SKM-1 (cell line): ENCODE measurements around the gene CIAO2B.
"Not testable (repeated sequence)": the region's sequence is repeated elsewhere in the genome, so short reads cannot be mapped to it uniquely, and the experiment has no call there.

Experiments used
- DNase-seq: peaks from one replicate; lab custom pipeline; 2025; ENCODE audit not compliant: unreplicated experiment; lab: John Stamatoyannopoulos, UW

Gene CIAO2B

GRCh38 chr16:66939366-66939765, 5.2 kb upstream of the CIAO2B start:
- DNase-seq = no peak

GRCh38 chr16:66937725-66938337, 3.6 kb upstream of the CIAO2B start:
- DNase-seq = no peak

- no peak for DNase-seq
Measured at GRCh38 chr16:66936889-66937554, 2.8 kb upstream of the CIAO2B start.

GRCh38 chr16:66936462-66936861, 2.3 kb upstream of the CIAO2B start:
- DNase-seq = no peak

GRCh38 chr16:66935314-66936011, 1.3 kb upstream of the CIAO2B start, which contains the start of gene CES2:
Gene CES2 (plus strand): TSS chr16:66935516. CDS start chr16:66935636, 120 bp downstream.
- DNase-seq = no peak

- not testable (repeated sequence) for DNase-seq
Measured at GRCh38 chr16:66934839-66935313, 674 bp upstream of the CIAO2B start.

- no peak for DNase-seq
Measured at GRCh38 chr16:66933776-66934137, 445 bp downstream of the CIAO2B start.

- DNase-seq = no peak
Measured at GRCh38 chr16:66932076-66932475, 2.1 kb downstream of the CIAO2B start.

GRCh38 chr16:66931665-66932064, 2.5 kb downstream of the CIAO2B start:
- DNase-seq = no peak

- no peak for DNase-seq
Measured at GRCh38 chr16:66930189-66930588, 4.0 kb downstream of the CIAO2B start.

GRCh38 chr16:66928702-66929388, 5.4 kb downstream of the CIAO2B start:
- no peak for DNase-seq

- no peak for DNase-seq
Measured at GRCh38 chr16:66927918-66928649, 6.1 kb downstream of the CIAO2B start.

- no peak for DNase-seq
Measured at GRCh38 chr16:66926961-66927436, 7.2 kb downstream of the CIAO2B start.

GRCh38 chr16:66926171-66926947, 7.8 kb downstream of the CIAO2B start:
- DNase-seq = no peak

GRCh38 chr16:66925322-66925840, 8.8 kb downstream of the CIAO2B start, which contains the start of gene RRAD:
Gene RRAD (minus strand): TSS chr16:66925535. CDS start chr16:66925179, 356 bp downstream.
- DNase-seq = no peak

- DNase-seq = no peak
Measured at GRCh38 chr16:66924527-66925321, 9.5 kb downstream of the CIAO2B start.

GRCh38 chr16:66923866-66924265, 10.3 kb downstream of the CIAO2B start:
- DNase-seq = no peak

GRCh38 chr16:66923247-66923731, 10.9 kb downstream of the CIAO2B start:
- no peak for DNase-seq
